T-helper 2 cell treated with Interferon-gamma antibody and Interleukin-4, amounts not matched to agents 5 μg/mL and 100 μg/mL, for 36 hours (primary cell): Measurements from ENCODE around the gene ADGRG1.

Experiments
- DNase-seq: peaks from one replicate; pipeline ENCODE4 v3.0.0; 2021; ENCODE audit warnings: low spot score
- H3K27ac Mint-ChIP-seq: one replicate; pipeline ENCODE4 v1.8.0; 2021; ENCODE audit warnings: mild to moderate bottlenecking, mixed read lengths
- H3K27me3 Mint-ChIP-seq: one replicate; pipeline ENCODE4 v1.8.0; 2021; ENCODE audit warnings: low read depth, mixed read lengths
- H3K36me3 Mint-ChIP-seq: one replicate; pipeline ENCODE4 v1.8.0; 2021; ENCODE audit warnings: low read depth, mixed read lengths
- H3K4me1 Mint-ChIP-seq: one replicate; pipeline ENCODE4 v1.8.0; 2021; ENCODE audit warnings: low read depth, mixed read lengths
- H3K4me3 Mint-ChIP-seq: one replicate; pipeline ENCODE4 v1.8.0; 2022; ENCODE audit warnings: mild to moderate bottlenecking, moderate library complexity, mixed read lengths
- H3K9me3 Mint-ChIP-seq: one replicate; pipeline ENCODE4 v1.8.0; 2021; ENCODE audit warnings: mixed read lengths

The ADGRG1 gene

GRCh38 chr16:57640612-57641011, 12.2 kb downstream of the ADGRG1 start:
- no peak overlapping the region for H3K4me3 Mint-ChIP-seq
- H3K36me3 Mint-ChIP-seq: no peaks in the 10 kb centered on the region
- no peak overlapping the region for H3K27ac Mint-ChIP-seq
- H3K4me1 Mint-ChIP-seq: no peaks in the 10 kb centered on the region
- peaks cover 24% of the 10 kb centered on the region for H3K27me3 Mint-ChIP-seq
- H3K9me3 Mint-ChIP-seq: no peaks in the 10 kb centered on the region
- no peak for DNase-seq

- no peaks in the 10 kb centered on the region for H3K36me3 Mint-ChIP-seq
- peaks cover 5% of the 10 kb centered on the region for H3K4me1 Mint-ChIP-seq
- H3K4me3 Mint-ChIP-seq: no peak overlapping the region
- H3K9me3 Mint-ChIP-seq: no peaks in the 10 kb centered on the region
- H3K27ac Mint-ChIP-seq: no peak overlapping the region
- H3K27me3 Mint-ChIP-seq: peaks cover 19% of the 10 kb centered on the region
- no peak for DNase-seq
Observed at GRCh38 chr16:57642160-57643135, 14.0 kb downstream of the ADGRG1 start.

GRCh38 chr16:57643147-57643874, 14.9 kb downstream of the ADGRG1 start:
- Mint-ChIP-seq H3K4me3 (no peak overlapping the region), H3K36me3 (no peaks in the 10 kb centered on the region), H3K27me3 (peaks cover 16% of the 10 kb centered on the region), H3K27ac (no peak overlapping the region), H3K4me1 (peaks cover 14% of the 10 kb centered on the region), H3K9me3 (no peaks in the 10 kb centered on the region)
- no peak for DNase-seq

GRCh38 chr16:57643910-57644309, 15.5 kb downstream of the ADGRG1 start:
- peaks cover 20% of the 10 kb centered on the region for H3K4me1 Mint-ChIP-seq
- no peak overlapping the region for H3K27ac Mint-ChIP-seq
- no peak for DNase-seq
- no peaks in the 10 kb centered on the region for H3K36me3 Mint-ChIP-seq
- H3K4me3 Mint-ChIP-seq: no peak overlapping the region
- no peaks in the 10 kb centered on the region for H3K9me3 Mint-ChIP-seq
- H3K27me3 Mint-ChIP-seq: peaks cover 16% of the 10 kb centered on the region

- H3K4me1 Mint-ChIP-seq: peaks cover 24% of the 10 kb centered on the region
- no peak overlapping the region for H3K4me3 Mint-ChIP-seq
- H3K27ac Mint-ChIP-seq: no peak overlapping the region
- H3K36me3 Mint-ChIP-seq: no peaks in the 10 kb centered on the region
- H3K9me3 Mint-ChIP-seq: no peaks in the 10 kb centered on the region
- DNase-seq: no peak
- peaks cover 11% of the 10 kb centered on the region for H3K27me3 Mint-ChIP-seq
Observed at GRCh38 chr16:57644383-57645014, 16.1 kb downstream of the ADGRG1 start.

- no peaks in the 10 kb centered on the region for H3K36me3 Mint-ChIP-seq
- DNase-seq: no peak
Observed at GRCh38 chr16:57645169-57645568, 16.7 kb downstream of the ADGRG1 start.

GRCh38 chr16:57645691-57646387, 17.4 kb downstream of the ADGRG1 start:
- H3K4me1 Mint-ChIP-seq: peaks cover 24% of the 10 kb centered on the region
- H3K4me3 Mint-ChIP-seq: no peak overlapping the region
- no peaks in the 10 kb centered on the region for H3K9me3 Mint-ChIP-seq
- H3K36me3 Mint-ChIP-seq: no peaks in the 10 kb centered on the region
- peak overlapping the region; percentile 26 for H3K27ac Mint-ChIP-seq
- peaks cover under 1% of the 10 kb centered on the region for H3K27me3 Mint-ChIP-seq
- DNase-seq: no peak

More at GRCh38 chr16:57645169-57645568, 16.7 kb downstream of the ADGRG1 start:
- H3K27ac Mint-ChIP-seq: no peak overlapping the region
- H3K9me3 Mint-ChIP-seq: no peaks in the 10 kb centered on the region
- H3K4me3 Mint-ChIP-seq: no peak overlapping the region
- H3K27me3 Mint-ChIP-seq: peaks cover 7% of the 10 kb centered on the region
- peaks cover 24% of the 10 kb centered on the region for H3K4me1 Mint-ChIP-seq

- Mint-ChIP-seq H3K27me3 (no peaks in the 10 kb centered on the region), H3K27ac (no peak overlapping the region), H3K4me1 (peaks cover 25% of the 10 kb centered on the region), H3K9me3 (no peaks in the 10 kb centered on the region), H3K36me3 (no peaks in the 10 kb centered on the region), H3K4me3 (no peak overlapping the region)
- no peak for DNase-seq
Observed at GRCh38 chr16:57646388-57647039, 18.1 kb downstream of the ADGRG1 start.

GRCh38 chr16:57647136-57647875, 18.9 kb downstream of the ADGRG1 start:
- Mint-ChIP-seq H3K27ac (peak overlapping the region; percentile 48), H3K27me3 (no peaks in the 10 kb centered on the region), H3K4me1 (peaks cover 31% of the 10 kb centered on the region), H3K4me3 (no peak overlapping the region), H3K36me3 (no peaks in the 10 kb centered on the region), H3K9me3 (no peaks in the 10 kb centered on the region)
- DNase-seq: no peak

GRCh38 chr16:57648125-57648524, 19.7 kb downstream of the ADGRG1 start:
- Mint-ChIP-seq H3K4me1 (peaks cover 31% of the 10 kb centered on the region), H3K27ac (peak overlapping the region; percentile 48), H3K9me3 (no peaks in the 10 kb centered on the region), H3K36me3 (no peaks in the 10 kb centered on the region), H3K4me3 (no peak overlapping the region), H3K27me3 (no peaks in the 10 kb centered on the region)
- no peak for DNase-seq

GRCh38 chr16:57648581-57649442, 20.4 kb downstream of the ADGRG1 start:
- Mint-ChIP-seq H3K27me3 (no peaks in the 10 kb centered on the region), H3K9me3 (no peaks in the 10 kb centered on the region), H3K27ac (no peak overlapping the region), H3K36me3 (no peaks in the 10 kb centered on the region), H3K4me3 (no peak overlapping the region), H3K4me1 (peaks cover 31% of the 10 kb centered on the region)
- peak; percentile 79 for DNase-seq

- Mint-ChIP-seq H3K4me1 (peaks cover 31% of the 10 kb centered on the region), H3K36me3 (no peaks in the 10 kb centered on the region), H3K9me3 (no peaks in the 10 kb centered on the region), H3K4me3 (no peak overlapping the region), H3K27ac (no peak overlapping the region), H3K27me3 (no peaks in the 10 kb centered on the region)
- no peak for DNase-seq
Observed at GRCh38 chr16:57649443-57649751, 21.0 kb downstream of the ADGRG1 start.
